PFSK-1 (cell line): ENCODE measurements around the gene TFF2.

Experiments used
- FOXP2 ChIP-seq: optimal IDR thresholded peaks from 2 replicates; pipeline ENCODE3; 2011; ENCODE audit warnings: borderline replicate concordance, control low read depth, inconsistent platforms; ENCODE audit not compliant: insufficient read depth; ENCODE audit errors: extremely low read length, extremely low read depth
- POLR2AphosphoS5 ChIP-seq: IDR thresholded peaks from 2 replicates; pipeline ENCODE4 v1.6.1; 2012; ENCODE audit warnings: low read depth, mild to moderate bottlenecking, control low read depth, low read length, moderate library complexity
- SIN3A ChIP-seq: IDR thresholded peaks from 2 replicates; pipeline ENCODE4 v1.6.1; 2012; ENCODE audit warnings: mild to moderate bottlenecking, low read length, moderate library complexity, borderline replicate concordance; ENCODE audit not compliant: insufficient read depth
- TAF1 ChIP-seq: IDR thresholded peaks from 2 replicates; pipeline ENCODE4 v1.6.1; 2012; ENCODE audit warnings: low read length, control low read depth, borderline replicate concordance; ENCODE audit not compliant: insufficient read depth
- TF ChIP-seq, protein P1 (sequence below), 2 experiments: IDR thresholded peaks; 2 replicates each; pipeline versions ENCODE4 v1.6.1 to v1.8.0; 2011 to 2012; ENCODE audit warnings: low read depth in 2 of 2, low read length in 2 of 2, control low read depth in 1 of 2, inconsistent platforms in 1 of 2, mild to moderate bottlenecking in 1 of 2, moderate library complexity in 1 of 2; ENCODE audit not compliant: insufficient read depth in 1 of 2

TFF2 gene

DNA sequence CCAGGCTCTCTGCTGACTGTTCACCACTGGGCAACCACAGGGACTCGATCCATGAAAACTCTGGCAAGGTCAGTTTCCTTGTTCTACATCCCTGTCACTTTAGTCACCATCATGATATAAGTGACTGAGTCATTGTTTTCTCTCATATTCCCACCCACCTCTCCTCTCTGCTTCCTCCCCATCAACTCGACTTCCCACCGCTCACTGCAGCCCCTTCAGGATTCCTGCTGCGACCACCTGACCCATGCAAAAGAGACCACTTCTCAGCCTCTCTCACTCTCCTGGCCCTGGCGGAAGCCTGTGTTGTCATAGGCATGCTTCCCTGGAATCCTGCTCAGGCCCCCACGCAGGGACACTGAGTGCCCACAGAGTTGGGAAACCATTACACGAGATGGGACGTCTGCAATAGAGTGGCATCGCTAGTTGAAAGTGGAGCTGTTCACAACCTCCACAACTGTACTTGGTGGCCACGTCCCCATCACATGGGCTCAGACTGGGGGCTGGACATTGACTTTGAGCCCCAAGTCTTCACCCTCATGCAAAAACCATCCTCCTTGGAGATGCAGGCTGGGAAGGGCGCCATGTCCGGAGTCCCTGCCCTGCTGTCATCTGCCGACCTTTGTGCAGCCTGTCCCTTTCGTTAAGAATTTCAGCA is 1.8 kb upstream of the TFF2 start:
- TF ChIP-seq POLR2AphosphoS5 (no peak), SIN3A (no peak), TAF1 (no peak), FOXP2 (no peak)
- TF ChIP-seq, protein P1, sequence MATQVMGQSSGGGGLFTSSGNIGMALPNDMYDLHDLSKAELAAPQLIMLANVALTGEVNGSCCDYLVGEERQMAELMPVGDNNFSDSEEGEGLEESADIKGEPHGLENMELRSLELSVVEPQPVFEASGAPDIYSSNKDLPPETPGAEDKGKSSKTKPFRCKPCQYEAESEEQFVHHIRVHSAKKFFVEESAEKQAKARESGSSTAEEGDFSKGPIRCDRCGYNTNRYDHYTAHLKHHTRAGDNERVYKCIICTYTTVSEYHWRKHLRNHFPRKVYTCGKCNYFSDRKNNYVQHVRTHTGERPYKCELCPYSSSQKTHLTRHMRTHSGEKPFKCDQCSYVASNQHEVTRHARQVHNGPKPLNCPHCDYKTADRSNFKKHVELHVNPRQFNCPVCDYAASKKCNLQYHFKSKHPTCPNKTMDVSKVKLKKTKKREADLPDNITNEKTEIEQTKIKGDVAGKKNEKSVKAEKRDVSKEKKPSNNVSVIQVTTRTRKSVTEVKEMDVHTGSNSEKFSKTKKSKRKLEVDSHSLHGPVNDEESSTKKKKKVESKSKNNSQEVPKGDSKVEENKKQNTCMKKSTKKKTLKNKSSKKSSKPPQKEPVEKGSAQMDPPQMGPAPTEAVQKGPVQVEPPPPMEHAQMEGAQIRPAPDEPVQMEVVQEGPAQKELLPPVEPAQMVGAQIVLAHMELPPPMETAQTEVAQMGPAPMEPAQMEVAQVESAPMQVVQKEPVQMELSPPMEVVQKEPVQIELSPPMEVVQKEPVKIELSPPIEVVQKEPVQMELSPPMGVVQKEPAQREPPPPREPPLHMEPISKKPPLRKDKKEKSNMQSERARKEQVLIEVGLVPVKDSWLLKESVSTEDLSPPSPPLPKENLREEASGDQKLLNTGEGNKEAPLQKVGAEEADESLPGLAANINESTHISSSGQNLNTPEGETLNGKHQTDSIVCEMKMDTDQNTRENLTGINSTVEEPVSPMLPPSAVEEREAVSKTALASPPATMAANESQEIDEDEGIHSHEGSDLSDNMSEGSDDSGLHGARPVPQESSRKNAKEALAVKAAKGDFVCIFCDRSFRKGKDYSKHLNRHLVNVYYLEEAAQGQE (IDR thresholded peaks at IDR 0.05; ENCODE audit: insufficient read depth in 1 of 2, low read depth in 2 of 2, low read length in 2 of 2): no peak

GRCh38 chr21:42351626-42352440 is 1.0 kb upstream of the TFF2 start:
- TF ChIP-seq SIN3A: no peak
- TF ChIP-seq TAF1: no peak
- no peak for TF ChIP-seq POLR2AphosphoS5
- TF ChIP-seq FOXP2: no peak
- TF ChIP-seq, protein P1 (IDR thresholded peaks at IDR 0.05; ENCODE audit: insufficient read depth in 1 of 2, low read depth in 2 of 2, low read length in 2 of 2): no peak

GRCh38 chr21:42350318-42350910 is 380 bp downstream of the TFF2 start:
- TF ChIP-seq TAF1 (no peak), FOXP2 (no peak), POLR2AphosphoS5 (no peak), SIN3A (no peak)
- TF ChIP-seq, protein P1 (IDR thresholded peaks at IDR 0.05; ENCODE audit: insufficient read depth in 1 of 2, low read depth in 2 of 2, low read length in 2 of 2): no peak

DNA sequence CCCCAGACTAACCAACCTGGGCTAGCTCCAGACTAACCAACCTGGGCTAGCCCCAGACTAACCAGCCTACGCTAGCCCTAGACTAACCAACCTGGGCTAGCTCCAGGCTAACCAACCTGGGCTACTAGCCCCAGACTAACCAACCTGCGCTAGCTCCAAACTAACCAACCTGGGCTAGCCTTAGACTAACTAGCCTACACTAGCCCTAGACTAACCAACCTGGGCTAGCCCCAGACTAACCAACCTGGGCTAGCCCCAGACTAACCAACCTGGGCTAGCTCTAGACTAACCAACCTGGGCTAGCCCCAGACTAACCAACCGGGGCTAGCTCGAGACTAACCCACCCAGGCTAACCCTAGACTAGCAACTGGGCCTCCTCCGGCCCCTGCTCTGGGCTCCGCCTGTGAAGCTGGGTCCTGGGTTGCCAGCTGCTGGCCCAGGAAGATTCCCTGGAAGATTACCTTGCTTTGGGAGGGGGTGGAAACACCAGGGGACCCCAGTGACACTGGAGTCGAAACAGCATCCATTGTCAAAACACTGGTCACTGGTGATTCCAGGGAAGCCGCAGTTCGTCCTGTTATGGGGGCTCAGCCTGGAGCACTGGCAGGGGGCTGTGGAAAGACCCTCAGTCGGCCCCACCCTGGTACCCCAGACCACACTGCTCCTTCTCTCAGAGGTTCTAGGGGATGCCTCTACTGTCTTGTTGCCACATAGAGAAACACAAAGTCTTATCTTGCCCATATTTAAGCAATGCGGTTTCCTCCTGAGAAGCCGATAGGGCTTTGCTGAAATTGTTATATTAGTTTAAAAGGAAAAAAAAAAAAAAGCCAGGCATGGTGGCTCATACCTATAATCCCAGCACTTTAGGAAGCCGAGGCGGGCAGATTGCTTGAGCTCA is 1.1 kb downstream of the TFF2 start:
- TF ChIP-seq POLR2AphosphoS5 (no peak), SIN3A (no peak), TAF1 (no peak), FOXP2 (no peak)
- TF ChIP-seq, protein P1 (IDR thresholded peaks at IDR 0.05; ENCODE audit: insufficient read depth in 1 of 2, low read depth in 2 of 2, low read length in 2 of 2): no peak
